Stimulated activated naive CD8-positive, alpha-beta T cell treated with anti-CD3 and anti-CD28 coated beads, Interleukin-15, amount 100 ng/mL, for 72 hours (primary cell): ENCODE measurements around the gene KIAA0930.
"Not testable (repeated sequence)": the region's sequence is repeated elsewhere in the genome, so short reads cannot be mapped to it uniquely, and the experiment has no call there.

Experiments
- ATAC-seq: fragments of 150-1000 bp; cut with Tn5 transposase; 2 replicates; pipeline ENCODE4 v1.10.0; 2021; ENCODE audit warnings: mild to moderate bottlenecking, moderate library complexity
- DNase-seq, 2 donors: peaks; one replicate each; pipeline ENCODE4 v3.0.0; 2021 to 2022
- H3K27ac Mint-ChIP-seq, 2 donors: one replicate each; pipeline ENCODE4 v1.8.0; 2022; ENCODE audit warnings: mild to moderate bottlenecking in 2 of 2, mixed read lengths in 2 of 2, moderate library complexity in 2 of 2
- H3K27me3 Mint-ChIP-seq: one replicate; pipeline ENCODE4 v1.8.0; 2022; ENCODE audit warnings: mixed read lengths
- H3K4me1 Mint-ChIP-seq: one replicate; pipeline ENCODE4 v1.8.0; 2022; ENCODE audit warnings: mild to moderate bottlenecking, mixed read lengths
- H3K4me3 Mint-ChIP-seq, 2 donors: one replicate each; pipeline ENCODE4 v1.8.0; 2022; ENCODE audit warnings: mild to moderate bottlenecking in 2 of 2, mixed read lengths in 2 of 2, moderate library complexity in 1 of 2
- H3K9me3 Mint-ChIP-seq, 2 donors: one replicate each; pipeline ENCODE4 v1.8.0; 2022; ENCODE audit warnings: mixed read lengths in 2 of 2

Gene KIAA0930

GRCh38 chr22:45194686-45195085 lies 46.0 kb downstream of the KIAA0930 start:
- no peak overlapping the region for H3K4me3 Mint-ChIP-seq
- no peak for ATAC-seq
- no peaks in the 10 kb centered on the region for H3K4me1 Mint-ChIP-seq
- no peaks in the 10 kb centered on the region for H3K9me3 Mint-ChIP-seq
- no peak overlapping the region for H3K27ac Mint-ChIP-seq
- no peaks in the 10 kb centered on the region for H3K27me3 Mint-ChIP-seq
- no peak for DNase-seq

DNA sequence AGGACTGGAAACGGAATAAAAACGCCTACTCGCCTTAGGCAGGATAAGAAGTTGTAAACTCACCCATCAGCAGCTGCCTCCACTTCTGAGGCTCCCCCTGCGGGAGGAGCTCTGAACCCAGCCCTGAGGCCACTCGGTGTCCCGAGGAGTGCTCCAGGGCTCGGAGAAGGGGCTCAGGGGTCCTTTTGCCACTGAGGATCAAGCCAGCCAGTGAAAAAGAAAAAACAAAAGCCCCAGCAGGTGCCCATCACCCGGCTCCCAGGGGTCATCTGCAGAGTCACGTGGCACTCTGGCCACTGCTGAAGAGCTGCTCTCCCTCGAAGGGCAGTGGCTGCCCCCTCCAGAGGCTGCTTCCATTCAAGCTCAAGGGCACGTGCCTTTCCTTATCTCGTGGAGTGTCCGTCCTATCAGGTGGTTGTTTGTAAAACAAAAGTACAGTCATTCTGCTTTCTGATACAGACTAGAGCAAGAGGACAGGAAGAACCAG lies 48.0 kb downstream of the KIAA0930 start:
- H3K27ac Mint-ChIP-seq: peak overlapping the region in 1 of 2 donors; percentile 12
- no peak overlapping the region for H3K4me3 Mint-ChIP-seq
- no peaks in the 10 kb centered on the region for H3K4me1 Mint-ChIP-seq
- ATAC-seq: no peak
- H3K27me3 Mint-ChIP-seq: no peaks in the 10 kb centered on the region
- H3K9me3 Mint-ChIP-seq: no peaks in the 10 kb centered on the region
- DNase-seq: no peak

DNA sequence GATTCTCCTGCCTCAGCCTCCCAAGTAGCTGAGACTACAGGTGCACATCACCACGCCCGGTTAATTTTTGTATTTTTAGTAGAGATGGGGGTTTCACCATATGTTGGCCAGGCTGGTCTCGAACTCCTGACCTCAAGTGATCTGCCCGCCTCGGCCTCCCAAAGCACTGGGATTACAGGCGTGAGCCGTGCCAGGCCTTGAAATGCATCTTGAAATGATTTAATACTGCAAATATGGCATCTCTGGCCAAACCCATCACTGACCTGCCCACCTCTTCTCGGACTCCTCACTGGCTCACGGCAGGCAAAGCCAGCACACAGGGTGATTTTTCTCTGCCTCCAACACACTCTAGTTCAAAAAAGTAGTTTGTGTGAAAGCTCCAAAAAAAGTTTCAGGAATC lies 48.9 kb downstream of the KIAA0930 start:
- H3K27ac Mint-ChIP-seq: peak overlapping the region in 1 of 2 donors; percentile 34
- DNase-seq, H3K4me3 Mint-ChIP-seq, ATAC-seq, H3K27me3 Mint-ChIP-seq, H3K9me3 Mint-ChIP-seq, H3K4me1 Mint-ChIP-seq: not testable (repeated sequence)

GRCh38 chr22:45190202-45190872 lies 50.4 kb downstream of the KIAA0930 start:
- Mint-ChIP-seq H3K27ac (no peak overlapping the region), H3K9me3 (no peaks in the 10 kb centered on the region), H3K4me1 (peaks cover 10% of the 10 kb centered on the region), H3K4me3 (no peak overlapping the region), H3K27me3 (no peaks in the 10 kb centered on the region)
- no peak for DNase-seq
- ATAC-seq: no peak

DNA sequence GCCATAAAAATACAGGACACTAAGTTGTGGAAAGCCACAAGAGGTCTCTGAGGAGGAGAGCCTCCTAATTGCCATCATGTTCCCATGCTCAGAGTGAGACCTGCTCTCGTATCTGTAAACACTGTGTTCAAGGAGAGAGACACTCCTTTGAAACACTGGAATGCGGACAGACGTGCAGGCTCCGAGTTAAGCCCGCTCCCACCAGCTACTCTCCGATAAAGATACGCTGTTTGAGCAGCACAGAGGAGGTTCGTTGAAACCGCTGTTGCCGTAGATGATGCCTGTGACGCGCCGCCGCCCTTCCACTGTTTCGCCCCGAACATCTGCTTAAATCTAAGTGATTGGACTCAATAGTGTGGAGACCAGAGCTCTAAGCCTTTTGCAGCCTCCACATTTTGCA lies 51.9 kb downstream of the KIAA0930 start:
- Mint-ChIP-seq H3K4me1 (peaks cover 18% of the 10 kb centered on the region), H3K9me3 (no peaks in the 10 kb centered on the region), H3K4me3 (no peak overlapping the region), H3K27me3 (no peaks in the 10 kb centered on the region), H3K27ac (peak overlapping the region in 1 of 2 donors; percentile 31)
- DNase-seq (no peak), ATAC-seq (no peak)

GRCh38 chr22:45187891-45188290 lies 52.8 kb downstream of the KIAA0930 start:
- no peak for ATAC-seq
- H3K9me3 Mint-ChIP-seq: no peaks in the 10 kb centered on the region
- H3K4me3 Mint-ChIP-seq: no peak overlapping the region
- H3K27ac Mint-ChIP-seq: peak overlapping the region in 1 of 2 donors; percentile 17
- peaks cover 22% of the 10 kb centered on the region for H3K4me1 Mint-ChIP-seq
- no peak for DNase-seq
- H3K27me3 Mint-ChIP-seq: no peaks in the 10 kb centered on the region

DNA sequence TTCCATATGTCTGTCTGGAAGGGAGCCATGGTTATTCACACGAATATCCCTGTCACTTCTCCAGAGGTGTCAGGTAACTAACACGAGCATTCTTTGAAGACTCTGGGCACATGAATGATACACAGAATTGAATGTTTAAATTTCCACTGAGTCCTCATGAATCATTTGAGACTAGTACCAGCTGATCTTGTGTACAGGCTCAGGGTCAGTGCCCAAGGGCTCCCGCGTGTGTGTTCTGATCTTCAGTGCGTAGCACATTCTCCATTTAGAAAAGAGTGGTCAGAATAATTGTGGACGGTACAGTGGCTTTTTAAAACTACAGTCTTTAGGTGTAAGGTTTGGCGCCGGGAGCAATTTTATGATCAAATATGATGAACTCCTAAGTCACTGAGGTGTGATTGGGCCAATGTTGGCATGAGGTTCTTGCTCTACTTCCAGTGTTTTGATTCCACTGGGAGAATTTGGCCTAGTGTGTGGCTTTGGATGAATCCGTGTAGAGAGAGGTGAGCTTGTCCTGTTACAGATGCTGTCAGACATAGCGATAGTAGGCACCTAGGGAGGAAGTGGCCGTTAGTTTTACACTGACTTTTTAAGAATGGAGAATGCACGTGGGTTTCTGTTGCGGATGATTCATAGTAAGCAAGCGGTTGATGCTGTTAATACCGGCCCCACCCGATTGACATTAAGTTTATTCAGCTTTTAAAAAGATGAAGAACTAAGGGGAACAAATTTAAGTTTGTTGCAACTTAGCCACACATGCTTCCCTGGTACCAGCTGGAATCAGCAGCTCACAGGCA lies 54.8 kb downstream of the KIAA0930 start:
- no peaks in the 10 kb centered on the region for H3K27me3 Mint-ChIP-seq
- DNase-seq (no peak), ATAC-seq (peak; percentile 64)
- peak overlapping the region; percentile 13 to 55 for H3K27ac Mint-ChIP-seq
- no peaks in the 10 kb centered on the region for H3K9me3 Mint-ChIP-seq
- H3K4me1 Mint-ChIP-seq: peaks cover 31% of the 10 kb centered on the region
- no peak overlapping the region for H3K4me3 Mint-ChIP-seq

GRCh38 chr22:45183974-45184373 lies 56.7 kb downstream of the KIAA0930 start:
- Mint-ChIP-seq H3K4me1 (peaks cover 50% of the 10 kb centered on the region), H3K27ac (peak overlapping the region in 1 of 2 donors; percentile 23), H3K9me3 (no peaks in the 10 kb centered on the region), H3K27me3 (no peaks in the 10 kb centered on the region), H3K4me3 (no peak overlapping the region)
- no peak for ATAC-seq
- DNase-seq: no peak

DNA sequence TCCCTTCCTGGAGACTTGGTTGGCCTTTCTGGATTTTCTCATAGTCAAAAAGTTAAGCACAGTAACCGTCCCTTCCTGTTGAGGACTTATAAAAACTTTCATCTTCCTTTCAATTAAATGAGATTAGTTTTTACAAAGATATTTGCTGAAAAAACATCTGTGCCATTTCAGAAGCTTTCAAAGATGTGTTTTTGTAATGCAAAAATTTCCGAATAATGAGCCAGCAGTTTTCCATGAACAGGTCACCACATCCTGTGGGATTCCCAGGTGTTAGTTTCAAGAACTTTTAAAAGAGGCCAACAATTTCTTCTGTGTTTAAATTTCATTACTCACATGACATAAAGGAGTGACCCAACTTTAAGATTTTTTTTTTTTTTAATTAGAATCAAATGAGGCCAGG lies 58.9 kb downstream of the KIAA0930 start:
- no peak for ATAC-seq
- H3K4me3 Mint-ChIP-seq: no peak overlapping the region
- DNase-seq: no peak
- H3K9me3 Mint-ChIP-seq: no peaks in the 10 kb centered on the region
- H3K4me1 Mint-ChIP-seq: peaks cover 72% of the 10 kb centered on the region
- peak overlapping the region in 1 of 2 donors; percentile 78 for H3K27ac Mint-ChIP-seq
- no peaks in the 10 kb centered on the region for H3K27me3 Mint-ChIP-seq

DNA sequence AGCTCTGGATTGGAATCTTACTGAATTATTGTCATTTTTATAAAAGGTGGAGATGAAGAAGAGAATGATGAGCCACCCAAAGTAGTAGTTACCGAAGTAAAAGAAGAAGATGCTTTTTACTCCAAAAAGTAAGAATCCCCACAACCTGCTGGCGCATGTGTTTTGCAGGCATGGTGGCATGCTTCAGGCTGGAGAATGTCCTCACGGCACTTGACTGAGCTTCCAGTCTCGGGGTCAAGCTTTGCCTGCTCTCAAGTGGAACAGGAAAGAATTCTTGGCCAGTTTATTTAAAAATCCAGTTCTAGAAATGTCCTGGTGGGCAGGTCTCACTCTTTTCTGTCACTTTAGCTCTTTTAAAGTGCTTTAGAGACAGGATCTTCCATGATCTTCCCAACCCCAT lies 59.5 kb downstream of the KIAA0930 start:
- peaks cover 77% of the 10 kb centered on the region for H3K4me1 Mint-ChIP-seq
- H3K27ac Mint-ChIP-seq: peak overlapping the region in 1 of 2 donors; percentile 78
- H3K9me3 Mint-ChIP-seq: no peaks in the 10 kb centered on the region

DNA sequence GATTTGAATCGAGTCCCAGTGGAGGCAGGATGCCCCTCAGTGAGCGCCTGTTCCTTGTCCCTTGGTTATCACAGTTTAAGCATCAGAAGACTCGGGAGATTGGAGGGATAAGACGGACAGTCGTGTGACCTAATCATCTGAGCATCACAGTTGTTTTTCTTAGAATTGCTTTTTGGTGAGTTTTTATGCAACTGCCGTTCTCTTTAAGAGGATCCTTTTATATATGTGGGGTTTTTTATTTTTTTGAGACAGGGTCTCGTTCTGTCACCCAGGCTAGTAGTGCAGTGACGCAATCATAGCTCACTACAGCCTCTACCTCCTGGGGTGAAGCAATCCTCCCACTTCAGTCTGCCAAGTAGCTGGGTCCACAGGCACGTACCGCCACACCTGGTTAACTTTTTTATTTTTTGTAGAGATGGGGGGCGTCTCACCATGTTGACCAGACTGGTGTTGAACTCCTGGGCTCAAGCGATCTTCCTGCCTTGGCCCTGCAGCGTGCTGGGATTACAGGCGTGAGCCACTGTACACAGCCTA lies 60.5 kb downstream of the KIAA0930 start:
- DNase-seq (no peak), ATAC-seq (no peak)
- Mint-ChIP-seq H3K4me3 (no peak overlapping the region), H3K27me3 (no peaks in the 10 kb centered on the region), H3K27ac (peak overlapping the region; percentile 8 to 71), H3K4me1 (peaks cover 73% of the 10 kb centered on the region), H3K9me3 (no peaks in the 10 kb centered on the region)

More for the DNA sequence above, 59.5 kb downstream of the KIAA0930 start:
- ATAC-seq (no peak), DNase-seq (no peak)
- no peak overlapping the region for H3K4me3 Mint-ChIP-seq
- no peaks in the 10 kb centered on the region for H3K27me3 Mint-ChIP-seq

DNA sequence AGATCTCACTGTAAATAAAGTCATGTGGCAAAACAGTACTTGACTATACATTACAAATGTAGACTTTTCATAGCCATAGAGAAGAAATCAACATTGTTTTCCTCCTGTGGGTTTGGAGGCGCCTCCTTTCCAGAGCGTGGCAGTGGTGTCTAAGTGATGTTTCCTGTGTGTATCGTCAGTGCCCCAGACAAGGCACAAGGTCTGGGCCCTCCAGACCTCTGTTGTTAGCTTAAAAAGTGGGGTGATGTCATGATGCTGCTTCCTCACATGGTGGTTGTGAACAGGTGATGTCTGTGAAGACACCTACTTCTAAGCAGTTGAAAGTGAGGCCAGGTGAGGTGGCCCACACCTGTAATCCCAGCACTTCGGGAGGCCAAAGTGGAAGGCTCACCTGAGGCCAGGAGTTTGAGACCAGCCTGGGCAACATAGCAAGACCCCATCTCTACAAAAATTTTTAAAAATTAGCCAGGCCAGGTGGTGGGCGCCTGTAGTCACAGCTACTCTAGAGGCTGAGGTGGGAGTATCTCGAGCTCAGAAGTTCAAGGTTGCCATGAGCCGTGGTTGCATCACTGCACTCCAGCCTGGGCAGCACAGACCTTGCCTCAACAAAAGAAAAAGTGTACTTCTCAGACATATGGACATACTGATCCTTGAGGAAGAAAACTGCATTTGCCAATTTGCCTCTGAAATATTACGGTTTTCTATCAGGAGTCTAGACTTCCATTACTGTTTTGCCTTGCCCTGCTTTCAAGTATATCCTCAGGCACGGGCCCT lies 61.2 kb downstream of the KIAA0930 start:
- no peak for DNase-seq

DNA sequence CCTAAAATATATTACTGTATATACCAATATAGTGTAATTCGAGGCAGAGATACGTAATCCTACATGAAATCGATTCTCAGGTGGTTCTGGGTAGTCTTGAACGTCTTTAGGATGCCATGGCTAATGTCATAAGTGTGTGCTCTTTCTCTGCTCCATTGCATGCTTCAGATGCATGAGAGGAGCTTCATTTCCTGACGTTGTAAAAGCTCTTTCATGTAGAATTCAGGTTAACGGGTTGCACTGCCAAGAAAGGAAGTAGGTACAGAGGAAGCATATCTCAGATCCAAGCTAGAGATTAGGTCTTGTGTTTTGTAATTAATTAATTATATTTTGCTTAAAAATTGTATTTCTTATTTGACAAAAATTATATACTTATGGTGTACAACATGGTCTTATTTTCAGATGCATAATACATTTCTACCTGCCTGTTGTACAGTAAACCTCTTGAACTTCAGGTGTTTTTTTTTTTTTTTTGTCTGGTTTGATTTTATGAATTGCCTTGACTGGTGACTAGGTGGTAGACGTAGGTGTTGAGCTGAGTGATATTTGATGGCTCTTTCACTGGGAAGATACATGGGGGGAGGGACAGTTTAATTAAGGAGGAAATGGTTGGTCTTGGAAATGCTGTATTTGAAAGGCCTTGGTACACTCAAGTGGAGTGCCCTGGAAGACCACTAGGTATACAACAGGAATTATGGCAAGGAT lies 67.7 kb downstream of the KIAA0930 start:
- peak; percentile 73 for ATAC-seq
- DNase-seq: no peak
- H3K27me3 Mint-ChIP-seq: no peaks in the 10 kb centered on the region

More for the DNA sequence above, 61.2 kb downstream of the KIAA0930 start:
- H3K27me3 Mint-ChIP-seq: no peaks in the 10 kb centered on the region
- peak overlapping the region; percentile 13 to 59 for H3K27ac Mint-ChIP-seq
- no peak overlapping the region for H3K4me3 Mint-ChIP-seq
- H3K4me1 Mint-ChIP-seq: peaks cover 77% of the 10 kb centered on the region
- peak; percentile 61 for ATAC-seq
- no peaks in the 10 kb centered on the region for H3K9me3 Mint-ChIP-seq

GRCh38 chr22:45171830-45172229 lies 68.9 kb downstream of the KIAA0930 start:
- Mint-ChIP-seq H3K27me3 (no peaks in the 10 kb centered on the region), H3K27ac (no peak overlapping the region), H3K4me3 (peak overlapping the region; percentile 1 to 56), H3K4me1 (peaks cover 89% of the 10 kb centered on the region), H3K9me3 (no peaks in the 10 kb centered on the region)
- DNase-seq (no peak), ATAC-seq (no peak)

More for the DNA sequence above, 67.7 kb downstream of the KIAA0930 start:
- H3K4me3 Mint-ChIP-seq: peak overlapping the region; percentile 28 to 56
- peaks cover 94% of the 10 kb centered on the region for H3K4me1 Mint-ChIP-seq
- peak overlapping the region; percentile 28 to 90 for H3K27ac Mint-ChIP-seq
- H3K9me3 Mint-ChIP-seq: no peaks in the 10 kb centered on the region
